NCI-H2029 treated with DMSO at 0.1 percent for 48 hours (cell line): Measurements from ENCODE around the gene SYT1.

Experiments used
- DNase-seq: peaks from one replicate; lab custom pipeline; 2025; lab: John Stamatoyannopoulos, UW

SYT1 gene

GRCh38 chr12:79057540-79057939 is 193.0 kb downstream of the SYT1 start:
- no peak for DNase-seq

DNA sequence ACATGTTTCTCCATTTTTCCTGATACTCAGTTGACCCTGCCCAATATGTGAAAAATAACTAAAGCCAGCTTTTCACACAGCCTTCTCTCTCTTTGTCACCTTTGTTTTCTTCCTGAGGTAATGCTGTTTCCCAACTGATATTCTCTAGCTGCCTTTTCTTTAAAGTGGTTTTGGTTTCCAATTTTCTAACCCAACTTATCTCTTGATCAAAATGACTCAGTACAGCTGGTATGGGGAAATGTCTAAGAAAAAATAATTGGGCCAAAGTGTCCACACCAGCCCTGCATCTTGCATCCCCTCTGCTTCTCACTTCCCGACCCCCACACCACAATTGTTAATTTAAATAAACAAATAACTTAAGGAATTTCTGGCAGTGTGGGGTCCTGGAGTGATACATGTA is 193.8 kb downstream of the SYT1 start:
- no peak for DNase-seq

DNA sequence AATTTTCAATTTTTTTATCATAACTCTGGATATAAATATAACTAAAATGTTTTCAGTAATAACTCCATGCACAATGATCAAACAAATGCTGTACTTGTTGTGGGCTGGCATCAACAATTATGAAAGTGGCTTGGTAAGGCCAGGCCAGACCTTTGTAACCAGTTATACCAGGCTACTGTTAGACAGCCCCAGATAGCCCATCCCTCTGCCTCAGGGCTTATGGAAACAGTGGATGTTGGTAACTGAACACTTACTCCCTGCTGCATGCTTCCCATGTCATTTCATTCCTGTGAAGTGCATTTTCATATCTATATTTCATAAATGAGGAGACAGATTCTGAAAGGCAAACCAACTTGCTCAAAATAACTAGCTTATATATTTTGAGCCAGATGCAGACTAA is 195.0 kb downstream of the SYT1 start:
- DNase-seq, result no peak

GRCh38 chr12:79063258-79063657 is 198.7 kb downstream of the SYT1 start:
- DNase-seq, result no peak

- DNase-seq, result no peak
These were observed 203.4 kb downstream of the SYT1 start for GRCh38 chr12:79067977-79068376.

DNA sequence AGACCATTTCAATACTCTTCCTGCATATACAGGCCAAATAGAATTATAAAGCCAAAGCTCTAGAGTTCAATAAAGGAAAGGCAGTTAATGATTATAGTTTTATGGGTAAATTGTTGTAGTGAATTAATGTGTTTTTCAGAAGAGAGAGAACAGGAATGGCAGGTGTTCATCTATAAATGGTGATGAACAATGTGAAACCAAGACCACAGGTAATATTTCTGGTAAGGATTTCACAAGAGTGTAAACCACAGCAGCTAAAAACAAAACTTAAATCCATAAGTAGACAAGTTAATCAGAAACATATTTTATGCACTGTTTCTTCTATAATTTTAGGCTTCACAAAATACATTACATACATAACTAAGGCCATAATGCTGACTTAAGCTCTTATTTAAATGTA is 204.4 kb downstream of the SYT1 start:
- DNase-seq, result no peak

- DNase-seq, result no peak
These were observed 206.9 kb downstream of the SYT1 start for GRCh38 chr12:79071498-79071897.

- DNase-seq, result no peak
These were observed 208.9 kb downstream of the SYT1 start for GRCh38 chr12:79073506-79073905.

DNA sequence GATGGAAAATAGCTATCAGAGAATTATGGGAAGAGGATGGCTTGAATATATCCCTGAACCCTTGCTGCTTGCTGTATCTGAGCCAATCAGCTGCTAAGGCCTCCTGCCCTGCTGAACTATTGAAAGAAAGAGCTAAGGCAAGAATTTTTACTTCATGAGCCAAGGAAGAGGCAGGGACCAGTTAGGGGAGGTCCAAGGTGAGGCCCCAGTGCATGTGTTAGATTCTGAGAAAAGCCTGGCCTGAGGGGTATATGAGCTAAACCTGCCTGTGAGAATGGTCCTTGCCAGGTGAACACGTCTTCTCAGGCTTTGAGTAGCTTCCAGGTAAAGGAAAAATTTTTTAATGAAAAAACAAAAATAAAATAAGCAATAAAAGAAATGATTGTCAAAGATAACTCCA is 218.0 kb downstream of the SYT1 start:
- DNase-seq, result no peak

DNA sequence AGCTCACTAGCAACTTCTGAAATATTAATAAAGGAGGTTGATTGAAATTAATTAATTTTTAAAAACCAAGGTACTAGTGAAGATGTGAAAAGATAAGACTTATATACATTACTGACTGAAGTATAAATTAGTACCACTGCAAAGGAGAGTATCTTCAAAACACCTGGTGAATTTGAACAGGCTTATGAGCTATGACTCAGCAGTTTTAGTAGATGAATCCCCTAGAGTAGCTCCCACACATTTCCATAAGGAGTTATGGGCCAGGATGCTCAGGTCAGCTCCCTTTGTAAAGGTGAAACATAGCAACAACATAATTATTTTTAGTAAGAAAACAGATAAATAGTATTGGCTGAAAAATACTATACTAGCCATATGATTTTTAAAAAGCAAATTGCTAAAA is 218.6 kb downstream of the SYT1 start:
- DNase-seq, result peak; percentile 6

GRCh38 chr12:79085106-79085682 is 220.6 kb downstream of the SYT1 start:
- DNase-seq, result no peak

GRCh38 chr12:79086541-79087296 is 222.1 kb downstream of the SYT1 start:
- no peak for DNase-seq

GRCh38 chr12:79098530-79098929 is 234.0 kb downstream of the SYT1 start:
- DNase-seq, result no peak

- no peak for DNase-seq
These were observed 244.4 kb downstream of the SYT1 start for GRCh38 chr12:79108962-79109361.

GRCh38 chr12:79114896-79115295 is 250.3 kb downstream of the SYT1 start:
- DNase-seq, result no peak

DNA sequence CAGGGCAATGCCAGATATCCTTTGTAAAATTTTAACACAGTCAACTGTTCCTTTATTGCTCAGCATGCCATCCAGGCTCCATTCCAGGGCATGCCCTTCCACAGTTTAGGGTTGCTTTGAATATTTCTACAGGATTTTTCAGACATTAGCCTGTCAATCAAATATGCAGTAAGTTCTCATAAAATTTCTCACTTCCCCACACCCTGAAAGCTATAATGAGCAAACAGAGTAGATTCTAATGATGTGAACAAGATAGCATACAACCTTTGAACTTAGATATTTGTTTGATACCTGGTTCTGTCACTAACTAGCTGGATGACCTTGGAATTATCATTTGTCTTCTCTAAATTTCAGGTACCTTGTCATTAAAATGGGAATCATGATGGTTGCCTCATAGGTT is 251.2 kb downstream of the SYT1 start:
- no peak for DNase-seq

DNA sequence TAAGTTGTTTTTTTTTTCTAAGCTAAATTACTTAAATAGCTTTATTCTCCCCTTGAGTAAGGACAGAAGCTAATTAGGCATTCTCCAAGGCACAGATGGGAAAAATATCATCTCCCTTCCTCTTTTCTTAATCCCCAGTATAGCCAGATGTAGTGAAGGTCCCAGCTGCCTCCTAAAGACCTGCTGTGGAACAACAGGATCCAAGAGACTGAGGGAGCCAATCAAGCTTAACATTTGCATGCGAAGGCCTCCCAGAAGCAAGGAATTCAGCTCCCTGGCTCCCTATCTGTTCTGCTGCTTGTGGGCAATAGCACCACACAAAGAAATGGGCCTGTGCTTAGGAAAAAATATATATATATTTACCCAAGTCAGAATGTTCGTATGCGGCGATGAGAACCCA is 255.2 kb downstream of the SYT1 start:
- DNase-seq, result no peak

- DNase-seq, result no peak
These were observed 256.9 kb downstream of the SYT1 start for GRCh38 chr12:79121486-79121885.

GRCh38 chr12:79124385-79124784 is 259.8 kb downstream of the SYT1 start:
- no peak for DNase-seq

DNA sequence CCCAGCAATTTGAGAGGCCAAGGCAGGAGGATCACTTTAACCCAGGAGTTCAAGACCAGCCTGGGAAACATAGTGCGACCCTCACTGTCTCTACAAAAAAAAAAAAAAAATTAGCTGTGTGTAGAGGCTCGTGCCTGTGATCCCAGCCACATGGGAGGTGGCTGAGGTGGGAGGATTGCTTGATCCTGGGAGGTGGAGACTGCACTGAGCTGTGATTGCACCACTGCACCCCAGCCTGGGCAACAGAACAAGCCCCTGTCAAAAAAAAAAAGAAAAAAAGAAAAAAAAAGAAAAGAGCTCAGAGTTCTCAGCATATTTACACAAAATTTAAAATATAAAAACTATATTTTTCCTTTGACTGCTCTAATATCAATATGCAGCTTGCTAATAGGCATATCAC is 260.8 kb downstream of the SYT1 start:
- no peak for DNase-seq

DNA sequence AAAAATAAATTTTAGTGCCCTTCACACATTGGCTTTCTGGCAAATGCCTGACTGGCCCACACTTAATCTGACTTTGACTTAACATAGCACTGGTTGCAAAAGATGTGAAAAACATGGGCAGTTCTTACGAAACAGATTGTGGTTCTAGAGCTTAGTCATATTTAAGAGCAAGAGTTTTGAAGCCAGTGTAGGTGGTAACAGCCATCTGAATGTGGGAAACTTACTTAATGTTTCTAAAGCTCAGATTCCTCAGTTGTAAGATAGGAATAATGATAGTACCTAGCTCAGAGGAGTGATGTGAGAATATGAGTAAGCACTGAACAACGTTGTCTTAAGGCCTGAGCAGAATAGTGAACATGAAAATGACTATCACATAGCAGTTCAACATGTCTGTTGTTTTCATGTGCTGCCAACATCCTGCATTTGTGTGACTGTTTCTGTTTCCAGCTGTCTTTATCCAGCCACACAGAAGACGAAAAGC is 262.7 kb downstream of the SYT1 start:
- no peak for DNase-seq

- DNase-seq, result no peak
These were observed 264.4 kb downstream of the SYT1 start for GRCh38 chr12:79128956-79129355.

DNA sequence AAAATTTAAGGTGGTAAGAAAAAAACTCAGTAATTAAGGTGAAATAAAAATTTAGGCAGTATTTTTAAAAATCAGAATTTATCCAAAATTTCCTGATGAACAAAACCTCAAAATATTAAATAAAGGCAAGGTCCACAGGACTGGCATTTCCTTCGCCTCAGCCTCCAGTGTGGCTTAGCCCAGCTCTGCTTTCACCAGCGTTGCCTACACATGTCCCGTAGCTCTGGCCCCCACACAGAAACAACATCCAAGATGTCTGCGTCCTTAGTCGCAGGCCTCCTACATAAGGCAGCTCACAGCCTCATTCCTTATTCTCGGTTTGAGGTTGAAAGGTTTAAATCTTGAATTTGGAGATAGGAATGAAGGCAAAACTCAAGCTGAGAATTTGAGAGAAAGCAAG is 274.3 kb downstream of the SYT1 start:
- DNase-seq, result no peak

- no peak for DNase-seq
These were observed 276.1 kb downstream of the SYT1 start for GRCh38 chr12:79140711-79141110.
